Endodermal cell (in vitro differentiated cells): ENCODE measurements around the gene ADGRG3. TPM values are rescaled to one million over a fixed set of nuclear protein-coding genes. Genes with fewer than 3 reads are reported as not detected.

Experiments
- DNase-seq: peaks from one replicate; pipeline ENCODE4 v3.0.0-alpha.2; 2017
- H3K27ac ChIP-seq: 2 replicates; pipeline ENCODE4 v1.5.1; 2013; ENCODE audit warnings: mild to moderate bottlenecking, low read depth, low read length, moderate library complexity
- H3K27me3 ChIP-seq: 2 replicates; pipeline ENCODE4 v1.6.1; 2013; ENCODE audit warnings: mild to moderate bottlenecking, low read length, moderate library complexity; ENCODE audit not compliant: insufficient read depth, control insufficient read depth, poor library complexity, severe bottlenecking
- H3K36me3 ChIP-seq: 2 replicates; pipeline ENCODE4 v1.7.0; 2013; ENCODE audit warnings: mild to moderate bottlenecking, low read length, moderate library complexity; ENCODE audit not compliant: control insufficient read depth, insufficient read depth
- H3K4me1 ChIP-seq: one replicate; pipeline ENCODE4 v1.7.0; 2013; ENCODE audit warnings: low read length; ENCODE audit not compliant: control insufficient read depth, insufficient read depth
- H3K4me3 ChIP-seq: 2 replicates; pipeline ENCODE4 v1.5.1; 2013; ENCODE audit warnings: mild to moderate bottlenecking, low read length, moderate library complexity
- H3K9ac ChIP-seq: 2 replicates; pipeline ENCODE4 v1.6.1; 2013; ENCODE audit warnings: mild to moderate bottlenecking, low read length, moderate library complexity; ENCODE audit not compliant: poor library complexity, severe bottlenecking; ENCODE audit errors: extremely low read depth
- H3K9me3 ChIP-seq: 2 replicates; pipeline ENCODE4 v1.6.1; 2013; ENCODE audit warnings: mild to moderate bottlenecking, low read length, moderate library complexity; ENCODE audit not compliant: control insufficient read depth
- H3K27ac Mint-ChIP-seq: 2 replicates; pipeline ENCODE4 v1.8.0; 2020; ENCODE audit warnings: mixed read lengths
- H3K27me3 Mint-ChIP-seq: 2 replicates; pipeline ENCODE4 v1.8.0; 2021; ENCODE audit warnings: mild to moderate bottlenecking, mixed read lengths; ENCODE audit not compliant: insufficient read depth
- H3K36me3 Mint-ChIP-seq: 2 replicates; pipeline ENCODE4 v1.8.0; 2020; ENCODE audit warnings: low read depth, mixed read lengths
- H3K4me1 Mint-ChIP-seq: 2 replicates; pipeline ENCODE4 v1.8.0; 2020; ENCODE audit warnings: mixed read lengths
- H3K4me3 Mint-ChIP-seq: 2 replicates; pipeline ENCODE4 v1.8.0; 2020; ENCODE audit warnings: mild to moderate bottlenecking, moderate library complexity, mixed read lengths
- H3K9me3 Mint-ChIP-seq: 2 replicates; pipeline ENCODE4 v1.8.0; 2020; ENCODE audit warnings: mild to moderate bottlenecking, mixed read lengths
- WGBS, 2 experiments: methylation state at CpG; one replicate each; pipeline versions ENCODE4 v1.1.5 to v1.1.7; 2013; ENCODE audit warnings: missing lambda C conversion rate in 2 of 2, mixed read lengths in 1 of 2; ENCODE audit not compliant: insufficient coverage in 1 of 2, insufficient read length in 1 of 2; 5-methylcytosine and 5-hydroxymethylcytosine counted together
- total RNA-seq, 2 donors: library from RNA; stranded (reverse); fragmentation: NEBNext Ultra II Directional in 1 of 2; extraction: Animal tissue kit (Norgen Biotek cat#: 25700) in 1 of 2; gene quantifications; 2 replicates in 1 of 2; 3 replicates in 1 of 2; pipeline ENCODE4 v1.2.1, GENCODE V29; 2021
- TF ChIP-seq, protein P1 (sequence below): fragments of 200-600 bp; sonication (generic); conservative IDR thresholded peaks from 2 replicates; pipeline ENCODE4 v1.5.0; 2021; ENCODE audit warnings: antibody characterized with exemption, mild to moderate bottlenecking

Gene ADGRG3
- total RNA-seq, 2 donors from 2014 or later = not detected

DNA sequence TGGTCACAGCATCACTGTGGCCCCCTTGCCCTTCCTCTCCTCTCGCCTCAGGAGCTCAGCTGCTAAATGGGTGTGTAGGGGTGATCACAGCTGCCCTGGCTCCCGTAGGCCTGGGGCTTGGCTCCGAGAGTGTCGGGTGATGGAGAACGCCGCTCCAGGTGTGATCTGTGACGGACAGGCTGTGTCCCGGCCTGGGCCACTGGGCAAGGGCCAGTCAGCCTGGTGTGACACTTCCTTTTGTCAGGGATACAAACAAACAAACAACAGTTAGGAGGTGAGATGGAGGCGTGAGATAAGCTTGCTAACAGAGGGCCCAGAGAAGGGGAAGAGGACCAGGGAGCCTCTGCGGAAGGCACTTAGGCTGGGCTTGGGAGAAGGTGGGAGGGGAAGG is 37.7 kb upstream of the ADGRG3 start:
- Histone ChIP-seq H3K36me3 (no peaks in the 10 kb centered on the region), H3K4me3 (no peak overlapping the region), H3K9ac (no peak overlapping the region), H3K27me3 (no peaks in the 10 kb centered on the region), H3K27ac (no peak overlapping the region), H3K9me3 (no peaks in the 10 kb centered on the region), H3K4me1 (peaks cover 2% of the 10 kb centered on the region)
- WGBS, 2 experiments = 49 to 58% methylated on average over 8 to 10 of the region's 10 CpGs
- no peaks in the 10 kb centered on the region for H3K9me3 Mint-ChIP-seq
- peaks cover 1% of the 10 kb centered on the region for H3K27me3 Mint-ChIP-seq
- peak overlapping the region; percentile 60 for H3K27ac Mint-ChIP-seq
- H3K36me3 Mint-ChIP-seq = no peaks in the 10 kb centered on the region
- peak; percentile 89 for DNase-seq
- no peak overlapping the region for H3K4me3 Mint-ChIP-seq
- H3K4me1 Mint-ChIP-seq = peaks cover 20% of the 10 kb centered on the region
- TF ChIP-seq, protein P1, sequence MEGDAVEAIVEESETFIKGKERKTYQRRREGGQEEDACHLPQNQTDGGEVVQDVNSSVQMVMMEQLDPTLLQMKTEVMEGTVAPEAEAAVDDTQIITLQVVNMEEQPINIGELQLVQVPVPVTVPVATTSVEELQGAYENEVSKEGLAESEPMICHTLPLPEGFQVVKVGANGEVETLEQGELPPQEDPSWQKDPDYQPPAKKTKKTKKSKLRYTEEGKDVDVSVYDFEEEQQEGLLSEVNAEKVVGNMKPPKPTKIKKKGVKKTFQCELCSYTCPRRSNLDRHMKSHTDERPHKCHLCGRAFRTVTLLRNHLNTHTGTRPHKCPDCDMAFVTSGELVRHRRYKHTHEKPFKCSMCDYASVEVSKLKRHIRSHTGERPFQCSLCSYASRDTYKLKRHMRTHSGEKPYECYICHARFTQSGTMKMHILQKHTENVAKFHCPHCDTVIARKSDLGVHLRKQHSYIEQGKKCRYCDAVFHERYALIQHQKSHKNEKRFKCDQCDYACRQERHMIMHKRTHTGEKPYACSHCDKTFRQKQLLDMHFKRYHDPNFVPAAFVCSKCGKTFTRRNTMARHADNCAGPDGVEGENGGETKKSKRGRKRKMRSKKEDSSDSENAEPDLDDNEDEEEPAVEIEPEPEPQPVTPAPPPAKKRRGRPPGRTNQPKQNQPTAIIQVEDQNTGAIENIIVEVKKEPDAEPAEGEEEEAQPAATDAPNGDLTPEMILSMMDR = no peak

DNA sequence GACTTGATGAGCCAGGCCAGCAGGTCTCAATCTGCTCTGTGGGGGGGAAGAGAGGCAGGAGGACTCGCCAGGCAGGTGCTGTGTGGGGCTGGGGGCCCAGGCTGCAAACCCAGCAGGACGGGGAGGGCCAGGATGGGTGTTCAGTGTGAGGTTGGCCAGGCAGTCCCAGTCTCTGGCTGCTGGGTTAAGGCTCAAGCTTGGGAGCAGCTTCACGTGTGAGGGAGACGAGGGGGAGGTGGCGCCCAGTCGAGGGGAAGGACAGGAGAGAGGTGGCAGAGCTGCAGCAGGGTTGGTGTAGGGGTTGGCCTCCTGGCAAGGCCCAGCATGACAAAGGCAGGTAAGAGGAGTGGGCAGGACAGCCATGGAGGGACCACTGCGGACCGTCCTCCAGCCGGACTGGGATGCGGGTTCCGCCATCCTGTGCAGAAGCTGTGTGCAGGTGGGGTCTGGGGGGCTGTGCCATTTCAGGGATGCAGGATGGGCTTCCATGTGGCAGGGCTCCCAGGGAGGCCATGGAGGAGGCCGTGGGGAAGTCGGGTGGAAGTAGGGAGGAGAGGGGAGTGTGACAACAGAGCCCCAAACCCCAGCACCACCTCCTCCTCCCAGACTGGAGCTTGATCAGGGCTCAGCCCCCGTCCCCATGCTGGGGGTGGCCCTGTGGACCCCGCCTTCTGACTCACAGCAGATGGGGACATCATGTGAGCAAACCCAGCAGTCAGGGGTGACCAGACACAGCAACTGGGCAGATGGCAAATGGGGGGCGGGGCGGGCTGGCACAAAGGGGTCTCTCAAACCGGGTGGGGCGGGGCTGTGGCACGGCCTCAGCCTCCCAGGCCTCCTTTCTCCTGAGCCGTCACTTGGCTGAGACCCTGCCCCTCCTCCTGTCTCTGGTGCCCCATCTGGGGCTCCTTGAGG is 36.9 kb upstream of the ADGRG3 start:
- peak overlapping the region; percentile 42 for H3K27ac ChIP-seq
- H3K9ac ChIP-seq = no peak overlapping the region
- H3K27me3 ChIP-seq = no peaks in the 10 kb centered on the region
- Mint-ChIP-seq H3K36me3 (no peaks in the 10 kb centered on the region), H3K4me3 (no peak overlapping the region), H3K4me1 (peaks cover 24% of the 10 kb centered on the region), H3K9me3 (no peaks in the 10 kb centered on the region), H3K27me3 (peaks cover 1% of the 10 kb centered on the region), H3K27ac (peak overlapping the region; percentile 0)
- H3K9me3 ChIP-seq = no peaks in the 10 kb centered on the region
- peak; percentile 56 for DNase-seq
- H3K36me3 ChIP-seq = no peaks in the 10 kb centered on the region
- 89 to 93% methylated on average over 5 to 19 of the region's 21 CpGs for WGBS, 2 experiments
- H3K4me3 ChIP-seq = no peak overlapping the region
- TF ChIP-seq, protein P1 = no peak
- H3K4me1 ChIP-seq = peaks cover 2% of the 10 kb centered on the region

GRCh38 chr16:57632568-57632967 is 35.5 kb upstream of the ADGRG3 start:
- TF ChIP-seq, protein P1 = no peak
- no peaks in the 10 kb centered on the region for H3K27me3 ChIP-seq
- no peaks in the 10 kb centered on the region for H3K9me3 Mint-ChIP-seq
- 90 to 97% methylated on average over 14 to 15 of the region's 15 CpGs for WGBS, 2 experiments
- no peak overlapping the region for H3K27ac Mint-ChIP-seq
- H3K4me1 ChIP-seq = peaks cover 2% of the 10 kb centered on the region
- H3K27ac ChIP-seq = no peak overlapping the region
- peaks cover 1% of the 10 kb centered on the region for H3K27me3 Mint-ChIP-seq
- H3K36me3 Mint-ChIP-seq = no peaks in the 10 kb centered on the region
- DNase-seq = no peak
- no peak overlapping the region for H3K9ac ChIP-seq
- no peak overlapping the region for H3K4me3 ChIP-seq
- peaks cover 25% of the 10 kb centered on the region for H3K4me1 Mint-ChIP-seq
- H3K9me3 ChIP-seq = no peaks in the 10 kb centered on the region
- no peaks in the 10 kb centered on the region for H3K36me3 ChIP-seq
- no peak overlapping the region for H3K4me3 Mint-ChIP-seq
